ENCODE results near the gene HLA-DOA.
A peak's percentile ranks its signal among the peaks of the same experiment; 100 is the strongest.

Gene HLA-DOA

DNA sequence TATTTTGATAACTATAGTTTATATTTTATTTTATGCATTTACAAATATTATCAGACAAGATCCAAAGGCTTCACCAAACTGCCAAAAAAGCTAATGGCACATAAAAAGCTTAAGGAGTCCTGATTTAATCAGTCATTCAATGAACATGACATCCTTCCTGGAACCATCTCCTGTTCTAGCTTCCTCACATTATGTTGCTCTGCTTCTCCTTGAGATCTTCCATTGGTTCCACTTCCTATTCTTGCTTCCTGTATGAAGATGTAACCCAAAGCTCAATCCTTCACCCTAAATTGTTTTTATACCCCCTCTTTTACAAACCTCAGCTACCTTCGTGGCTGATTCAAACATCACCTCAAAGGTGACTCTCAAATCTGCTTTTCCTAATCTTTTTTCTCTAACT is 45.5 kb downstream of the HLA-DOA start:
- no peak for DNase-seq (ENCODE audit: low spot score)

- no peak for DNase-seq (ENCODE audit: low spot score)
These were observed 47.1 kb downstream of the HLA-DOA start for GRCh38 chr6:32962213-32962826.

GRCh38 chr6:32960563-32960962 is 48.8 kb downstream of the HLA-DOA start:
- DNase-seq (ENCODE audit: low spot score): no peak

- no peak for DNase-seq (ENCODE audit: low spot score)
These were observed 53.2 kb downstream of the HLA-DOA start for GRCh38 chr6:32956176-32956575.

DNA sequence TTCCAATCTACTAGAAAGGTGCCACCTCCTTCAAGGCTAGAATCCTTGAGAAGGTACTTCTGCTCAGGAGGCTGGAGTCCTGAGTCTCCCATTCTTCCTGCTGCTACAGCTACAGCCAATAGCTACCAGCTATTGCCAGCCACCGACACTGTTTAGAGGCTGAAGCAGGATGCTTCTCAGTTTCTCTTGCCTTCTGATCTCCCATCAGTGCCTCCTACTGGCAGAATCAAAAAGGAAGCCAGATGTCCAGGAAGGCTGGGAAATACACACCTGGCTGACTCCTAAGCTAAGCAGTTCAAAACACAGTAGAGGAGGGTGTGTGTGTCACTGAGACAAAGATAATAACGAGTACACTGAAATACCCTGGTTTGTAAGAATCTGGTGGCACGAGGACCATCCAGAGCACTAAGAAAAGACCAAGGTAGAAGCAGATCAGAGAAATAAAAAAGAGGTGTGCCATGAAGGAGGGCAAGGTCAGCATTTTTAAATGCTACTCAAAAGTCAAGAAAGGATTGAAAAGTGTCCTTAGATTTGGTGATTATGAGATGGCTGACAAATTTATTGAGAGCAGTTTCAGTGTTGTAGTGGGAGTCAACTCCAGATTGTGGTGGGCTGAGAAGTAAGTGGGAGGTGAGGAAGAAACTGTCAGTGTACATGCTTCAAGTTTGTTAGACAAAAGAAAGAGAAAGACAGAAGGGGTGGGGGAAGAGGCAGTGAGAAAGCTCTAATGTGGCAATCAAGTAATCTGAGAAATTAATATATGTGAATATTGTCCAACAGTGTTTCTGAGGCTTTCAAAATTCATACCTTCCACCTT is 54.2 kb downstream of the HLA-DOA start:
- DNase-seq (ENCODE audit: low spot score): peak; percentile 63

- no peak for DNase-seq (ENCODE audit: low spot score)
These were observed 55.1 kb downstream of the HLA-DOA start for GRCh38 chr6:32954267-32954666.
